GM19324 (cell line): ENCODE measurements around the gene BCL2L13.

Source experiments
- ATAC-seq: cut with Tn5 transposase; IDR thresholded peaks from one replicate; pipeline ENCODE4 v1.9.1; 2021; ENCODE audit warnings: mild to moderate bottlenecking, moderate library complexity; ENCODE audit not compliant: unreplicated experiment, low FRiP score

The BCL2L13 gene

GRCh38 chr22:17725500-17725796 lies 86.9 kb downstream of the BCL2L13 start:
- ATAC-seq = no peak

- ATAC-seq = no peak
Measured at GRCh38 chr22:17726006-17726927, 87.7 kb downstream of the BCL2L13 start.

DNA sequence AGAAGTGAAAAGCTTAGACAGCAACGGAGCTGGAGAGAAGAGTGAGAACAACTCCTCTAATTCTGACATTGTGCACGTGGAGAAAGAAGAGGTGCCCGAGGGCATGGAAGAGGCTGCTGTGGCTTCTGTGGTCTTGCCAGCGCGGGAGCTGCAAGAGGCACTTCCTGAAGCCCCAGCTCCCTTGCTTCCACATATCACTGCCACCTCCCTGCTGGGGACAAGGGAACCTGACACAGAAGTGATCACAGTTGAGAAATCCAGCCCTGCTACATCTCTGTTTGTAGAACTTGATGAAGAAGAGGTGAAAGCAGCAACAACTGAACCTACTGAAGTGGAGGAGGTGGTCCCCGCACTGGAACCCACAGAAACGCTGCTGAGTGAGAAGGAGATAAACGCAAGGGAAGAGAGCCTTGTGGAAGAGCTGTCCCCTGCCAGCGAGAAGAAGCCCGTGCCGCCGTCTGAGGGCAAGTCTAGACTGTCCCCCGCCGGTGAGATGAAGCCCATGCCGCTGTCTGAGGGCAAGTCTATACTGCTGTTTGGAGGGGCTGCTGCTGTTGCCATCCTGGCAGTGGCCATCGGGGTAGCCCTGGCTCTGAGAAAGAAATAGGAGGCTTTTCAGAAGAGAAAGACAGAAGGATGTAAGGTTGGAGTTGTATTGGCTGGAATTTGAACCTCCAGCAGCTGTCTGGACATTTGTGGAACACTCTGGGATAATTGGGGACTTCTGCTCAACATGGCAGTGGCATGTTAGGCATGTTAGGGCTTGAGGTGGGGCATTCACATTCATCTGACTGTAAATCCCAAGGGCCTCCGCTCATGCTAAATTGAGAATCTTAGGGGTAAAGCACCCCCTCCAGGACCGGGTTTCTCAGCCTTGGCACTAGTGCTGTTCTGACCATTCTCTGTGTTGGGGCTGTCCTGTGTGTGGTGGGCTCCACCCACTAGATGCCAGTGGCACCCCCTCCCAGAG lies 88.7 kb downstream of the BCL2L13 start:
- ATAC-seq = no peak

- no peak for ATAC-seq
Measured at GRCh38 chr22:17728786-17729185, 90.2 kb downstream of the BCL2L13 start.

- no peak for ATAC-seq
Measured at GRCh38 chr22:17729561-17729960, 91.0 kb downstream of the BCL2L13 start.

DNA sequence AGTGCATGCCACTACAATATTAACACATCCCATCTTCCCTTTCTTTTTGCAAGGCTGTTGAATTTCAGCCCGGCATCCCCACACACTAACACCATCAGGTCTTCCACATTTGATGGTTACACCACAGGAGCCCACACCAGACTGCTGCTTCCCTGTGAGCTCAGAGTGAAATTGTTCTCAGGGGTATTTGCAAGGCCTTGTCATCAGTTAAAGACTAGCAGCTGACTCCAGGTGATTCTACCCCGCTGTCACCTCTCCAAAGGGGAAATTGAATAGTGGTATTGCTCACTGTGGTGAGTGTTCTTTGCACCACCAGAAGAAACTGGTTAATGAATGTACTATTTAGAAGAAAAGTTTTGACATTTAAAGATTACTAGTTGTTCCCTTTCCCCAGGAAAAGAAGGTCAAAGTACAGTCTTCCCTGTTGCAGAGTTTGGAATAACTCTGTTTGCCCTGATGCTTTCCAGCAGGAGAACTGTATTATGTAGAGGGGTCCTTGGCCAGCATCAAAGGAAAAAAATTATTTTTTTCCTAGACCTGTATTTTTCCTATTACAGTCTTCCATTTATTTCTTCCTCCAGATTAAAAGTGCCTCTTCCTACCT lies 93.8 kb downstream of the BCL2L13 start:
- no peak for ATAC-seq

- no peak for ATAC-seq
Measured at GRCh38 chr22:17733466-17733865, 94.9 kb downstream of the BCL2L13 start.

GRCh38 chr22:17734187-17734586 lies 95.6 kb downstream of the BCL2L13 start:
- ATAC-seq = no peak

- no peak for ATAC-seq
Measured at GRCh38 chr22:17738386-17739128, 100.0 kb downstream of the BCL2L13 start.

DNA sequence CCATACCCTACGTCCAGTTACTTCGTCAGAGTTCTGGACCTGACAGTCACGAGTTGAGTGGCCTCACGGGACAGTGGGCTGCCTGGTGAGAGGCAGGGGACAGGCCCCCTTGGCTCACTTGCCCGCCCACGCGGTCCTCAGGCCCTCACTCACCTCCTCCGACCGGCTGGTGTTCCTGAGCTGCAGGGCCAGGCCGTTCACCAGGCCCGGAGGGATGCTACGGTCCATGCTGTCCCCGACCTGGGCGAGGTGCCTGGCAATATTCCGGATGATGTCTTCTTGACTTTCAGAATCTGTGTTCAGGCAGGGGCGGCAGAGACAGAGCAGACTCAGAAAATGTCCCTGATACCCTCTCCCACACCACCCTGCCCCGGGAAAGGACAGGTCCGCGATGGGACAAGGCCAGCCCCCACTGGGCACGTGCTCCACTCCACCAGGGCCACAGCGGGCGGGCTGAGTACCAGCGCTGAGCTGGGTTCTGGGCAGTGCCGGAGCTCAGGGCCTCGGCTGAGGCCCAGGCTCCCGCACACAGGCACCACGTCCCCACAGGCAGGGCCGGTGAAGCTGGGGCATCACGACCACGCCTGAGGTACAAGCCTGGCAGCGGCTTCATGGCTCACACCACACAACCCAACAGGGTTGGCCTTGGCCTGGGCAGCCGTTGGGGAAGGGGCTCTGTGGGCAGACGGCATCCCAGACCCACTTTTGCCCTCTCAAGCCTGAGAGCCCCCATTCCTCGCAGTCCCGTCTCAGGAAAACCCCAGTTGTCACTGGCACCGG lies 100.8 kb downstream of the BCL2L13 start:
- ATAC-seq = no peak

DNA sequence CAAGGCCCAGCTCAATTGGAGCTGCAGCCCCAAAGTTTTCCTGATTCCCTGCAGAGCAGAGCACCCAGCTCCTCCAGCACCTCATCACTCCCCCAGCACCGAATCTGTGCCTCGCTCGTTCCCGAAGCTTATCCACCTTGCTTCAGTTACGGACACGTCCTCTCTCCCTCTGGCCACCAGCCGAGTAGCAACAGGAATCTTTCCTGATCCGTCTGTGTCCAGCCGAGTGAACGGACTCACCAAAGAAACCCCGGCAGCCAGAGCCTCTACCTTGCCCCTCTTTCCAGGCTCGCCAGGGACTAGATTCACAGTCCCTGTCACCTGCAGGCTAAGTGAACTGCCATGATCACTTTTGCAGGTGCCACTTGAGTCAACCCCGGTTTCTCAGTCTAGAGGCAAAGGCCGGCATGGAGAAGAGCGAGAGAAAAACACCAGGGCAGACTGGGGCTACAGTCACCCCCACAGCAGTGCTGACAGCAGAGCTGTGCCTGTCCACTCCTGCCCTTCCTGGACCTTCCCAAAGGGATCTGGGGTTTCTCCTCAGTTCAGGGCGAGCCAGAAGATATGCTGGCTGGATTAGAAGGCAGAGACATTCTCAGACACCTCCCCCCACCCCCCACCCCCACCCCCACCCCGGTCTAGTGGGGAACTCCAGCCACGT lies 103.4 kb downstream of the BCL2L13 start:
- no peak for ATAC-seq

DNA sequence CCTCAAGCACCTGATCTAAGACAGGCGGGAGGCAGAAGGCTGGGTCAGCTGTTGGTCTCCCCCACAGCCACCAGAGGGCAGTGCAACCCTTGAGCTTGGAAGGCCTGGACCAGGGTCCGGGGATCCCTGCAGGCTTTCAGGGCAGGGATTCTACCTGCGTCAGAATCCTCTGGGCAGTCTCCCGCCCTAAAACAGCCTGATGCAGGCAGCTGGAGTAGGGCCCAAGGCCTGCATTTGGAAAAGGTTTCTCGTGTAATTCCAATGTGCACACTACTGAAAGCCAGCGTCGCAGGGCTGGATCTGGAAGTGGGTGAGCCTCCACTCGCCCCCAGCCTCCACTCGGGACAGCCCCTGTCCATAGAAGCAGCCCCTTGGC lies 104.0 kb downstream of the BCL2L13 start:
- ATAC-seq = no peak

DNA sequence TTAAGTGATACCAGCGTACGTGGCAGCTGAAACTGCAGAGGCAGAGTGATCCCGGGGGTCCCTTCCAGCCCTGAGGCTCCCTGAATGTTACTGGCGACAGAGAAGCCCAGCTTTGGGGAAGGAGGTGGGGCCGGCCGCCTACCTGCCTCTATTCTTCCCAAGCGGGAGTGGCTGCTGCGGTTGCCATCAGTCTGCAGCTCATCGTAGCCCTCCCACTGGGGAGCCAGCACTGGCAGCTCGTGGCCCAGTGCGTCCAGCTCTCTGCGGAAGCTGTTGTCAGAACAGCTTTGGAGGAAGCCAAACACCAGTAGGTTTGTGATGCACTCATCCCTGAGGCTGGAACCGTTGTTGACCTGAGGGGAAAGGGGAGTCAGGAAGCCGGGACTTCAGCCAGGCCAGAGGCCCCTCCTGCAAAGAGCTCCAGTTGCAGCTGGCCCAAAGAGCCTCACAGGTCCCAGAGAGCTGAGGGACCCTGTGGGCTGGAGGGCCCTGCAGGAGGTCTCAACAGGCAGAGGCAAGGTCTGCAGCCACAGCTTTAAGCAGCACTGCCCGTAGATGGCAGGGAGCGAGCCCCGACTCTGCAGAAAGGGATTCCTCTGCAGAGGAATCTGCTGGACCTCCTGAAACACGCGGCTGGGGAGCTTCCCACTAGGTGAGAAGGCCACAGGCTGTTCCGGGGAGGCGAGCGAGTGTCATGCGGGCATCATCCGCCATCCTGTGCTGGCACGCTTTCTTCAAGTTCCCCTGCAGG lies 105.3 kb downstream of the BCL2L13 start:
- no peak for ATAC-seq

DNA sequence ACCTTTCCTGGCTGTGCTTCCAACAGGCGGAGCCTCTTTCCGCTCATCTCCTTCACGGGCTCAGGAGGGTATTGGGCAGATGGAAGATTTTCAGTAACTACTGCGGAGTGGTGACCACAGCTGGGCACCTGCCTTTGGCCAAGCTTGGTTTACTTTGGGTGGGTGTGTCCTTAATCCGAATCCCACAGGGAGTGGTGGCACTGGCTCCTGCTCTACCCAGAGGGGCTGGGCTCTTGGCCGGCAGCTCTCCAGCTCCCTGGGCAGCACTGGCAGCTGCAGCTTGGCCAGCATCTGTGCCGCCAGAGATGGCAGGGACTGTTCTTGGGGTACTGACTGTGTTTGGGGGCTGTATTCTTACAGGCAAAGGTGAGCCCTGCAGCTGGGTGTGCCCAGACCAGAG lies 105.9 kb downstream of the BCL2L13 start:
- no peak for ATAC-seq

DNA sequence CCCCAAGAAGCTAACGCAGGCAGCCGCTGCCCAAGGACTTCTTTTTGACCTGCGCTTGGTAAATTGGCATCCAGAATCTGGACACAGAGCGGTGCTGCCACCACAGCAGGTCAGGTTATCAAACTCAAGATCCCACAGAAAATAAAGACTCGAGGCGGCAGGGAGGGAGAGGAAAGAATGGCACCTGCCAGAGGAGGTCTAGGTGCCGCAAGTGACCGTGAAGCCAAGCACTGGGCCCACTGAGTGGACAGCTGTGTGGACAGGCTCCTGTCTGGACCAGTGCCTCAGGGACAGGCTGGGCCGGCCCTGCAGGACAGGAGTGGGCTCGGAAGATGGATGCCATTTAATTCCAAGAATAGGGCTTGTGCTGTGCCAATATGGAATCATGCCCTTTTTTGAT lies 108.4 kb downstream of the BCL2L13 start:
- ATAC-seq = no peak

GRCh38 chr22:17748555-17749353 lies 110.2 kb downstream of the BCL2L13 start:
- ATAC-seq = no peak

DNA sequence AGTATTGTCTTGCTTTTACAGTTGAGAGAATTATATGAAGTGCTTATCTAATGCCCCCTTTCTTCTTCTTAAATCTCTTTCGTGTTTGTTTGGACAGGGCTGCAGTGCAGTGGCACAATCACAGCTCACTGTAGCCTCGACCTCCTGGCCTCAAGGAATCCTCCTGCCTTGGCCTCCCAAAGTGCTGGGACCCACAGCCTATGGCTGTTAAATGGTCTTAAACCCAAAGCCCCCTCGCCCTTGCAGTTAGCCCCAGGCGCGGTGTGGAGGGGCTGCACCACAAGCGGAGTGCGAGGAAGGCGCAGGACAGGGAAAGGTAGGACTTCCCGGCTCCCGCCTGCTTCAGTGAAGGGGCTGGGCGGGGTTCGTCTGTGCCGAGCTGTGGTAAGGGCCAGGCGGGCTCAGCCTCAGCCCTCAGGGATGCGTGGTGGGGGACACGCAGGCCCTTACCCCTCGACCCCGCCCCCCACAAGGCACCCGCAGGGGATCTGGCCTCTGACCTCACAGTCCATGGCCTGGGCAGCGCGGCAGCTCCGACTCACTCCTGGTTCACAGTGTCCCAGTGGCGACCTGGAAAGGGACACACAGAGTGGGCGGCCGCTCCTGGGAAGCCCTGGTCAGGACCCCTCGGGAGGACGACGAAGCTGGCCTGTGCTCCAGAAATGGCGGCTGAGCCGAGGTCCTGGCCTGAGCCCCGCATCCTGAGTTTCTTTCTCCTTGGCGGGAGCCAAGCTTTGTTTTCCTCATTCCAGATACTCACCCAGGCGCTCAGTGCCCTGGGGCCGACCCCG lies 111.2 kb downstream of the BCL2L13 start:
- no peak for ATAC-seq
